GM18505 (cell line): ENCODE results near the gene OTUB1.
A peak's percentile ranks its signal among the peaks of the same experiment; 100 is the strongest.
"Not testable (repeated sequence)": the region's sequence is repeated elsewhere in the genome, so short reads cannot be mapped to it uniquely, and the experiment has no call there.

Source experiments
- ATAC-seq: cut with Tn5 transposase; IDR thresholded peaks from one replicate; pipeline ENCODE4 v1.9.1; 2021; ENCODE audit not compliant: unreplicated experiment
- POLR2A ChIP-seq: IDR thresholded peaks from 4 replicates; pipeline ENCODE4 v1.6.1; 2011; ENCODE audit warnings: borderline replicate concordance; ENCODE audit not compliant: insufficient read depth, insufficient read length; ENCODE audit errors: extremely low read depth

OTUB1 gene

GRCh38 chr11:63961608-63962412 lies 24.4 kb upstream of the OTUB1 start:
- no peak for ATAC-seq
- TF ChIP-seq POLR2A = no peak

- ATAC-seq = not testable (repeated sequence)
Observed at GRCh38 chr11:63963895-63964294, 22.3 kb upstream of the OTUB1 start.

GRCh38 chr11:63966444-63966843 lies 19.8 kb upstream of the OTUB1 start:
- TF ChIP-seq POLR2A = no peak
- no peak for ATAC-seq

GRCh38 chr11:63969461-63969860 lies 16.8 kb upstream of the OTUB1 start:
- no peak for TF ChIP-seq POLR2A
- ATAC-seq = no peak

GRCh38 chr11:63970902-63971301 lies 15.3 kb upstream of the OTUB1 start:
- no peak for ATAC-seq

GRCh38 chr11:63973912-63974258 lies 12.4 kb upstream of the OTUB1 start:
- not testable (repeated sequence) for ATAC-seq

More at GRCh38 chr11:63970902-63971301, 15.3 kb upstream of the OTUB1 start:
- no peak for TF ChIP-seq POLR2A

GRCh38 chr11:63974259-63975143 lies 11.7 kb upstream of the OTUB1 start, which contains the start of gene COX8A:
Gene COX8A, plus strand, starts transcription at chr11:63974620. Its CDS starts 61 bp downstream, at chr11:63974681.
- TF ChIP-seq POLR2A = peak; percentile 86
- peak; percentile 93 for ATAC-seq

GRCh38 chr11:63978551-63979239 lies 7.5 kb upstream of the OTUB1 start:
- no peak for TF ChIP-seq POLR2A
- no peak for ATAC-seq

- no peak for TF ChIP-seq POLR2A
- ATAC-seq = no peak
Observed at GRCh38 chr11:63979426-63979825, 6.8 kb upstream of the OTUB1 start.

- ATAC-seq = no peak
- TF ChIP-seq POLR2A = no peak
Observed at GRCh38 chr11:63985812-63986155, 454 bp upstream of the OTUB1 start.

GRCh38 chr11:63986932-63987513 lies 785 bp downstream of the OTUB1 start:
- TF ChIP-seq POLR2A = no peak
- ATAC-seq = no peak

GRCh38 chr11:63991558-63991957 lies 5.3 kb downstream of the OTUB1 start:
- no peak for TF ChIP-seq POLR2A
- no peak for ATAC-seq

- TF ChIP-seq POLR2A = no peak
- no peak for ATAC-seq
Observed at GRCh38 chr11:63993100-63993499, 6.9 kb downstream of the OTUB1 start.
